Activated CD4-positive, CD25-positive, alpha-beta regulatory T cell treated with anti-CD3 and anti-CD28 coated beads, Interleukin-2, amount 50 U/mL, for 72 hours (primary cell): Measurements from ENCODE around the gene TSPO.
"Not testable (repeated sequence)": the region's sequence is repeated elsewhere in the genome, so short reads cannot be mapped to it uniquely, and the experiment has no call there.

Source experiments
- DNase-seq: peaks from one replicate; pipeline ENCODE4 v3.0.0; 2021

TSPO gene

GRCh38 chr22:43151251-43152002 is at the start of gene TSPO:
Gene TSPO (plus strand): TSS chr22:43151559. CDS start chr22:43159239, 7,680 bp downstream.
- DNase-seq: peak; percentile 74

- peak; percentile 37 for DNase-seq
Observed at GRCh38 chr22:43104056-43104625, 47.2 kb upstream of the TSPO start.

- DNase-seq: not testable (repeated sequence)
Observed at GRCh38 chr22:43104950-43105349, 46.4 kb upstream of the TSPO start.

GRCh38 chr22:43106302-43106701 is 45.1 kb upstream of the TSPO start:
- no peak for DNase-seq

GRCh38 chr22:43109511-43109910 is 41.8 kb upstream of the TSPO start:
- no peak for DNase-seq

- no peak for DNase-seq
Observed at GRCh38 chr22:43109921-43110443, 41.4 kb upstream of the TSPO start.

- peak; percentile 40 for DNase-seq
Observed at GRCh38 chr22:43110444-43110926, 40.9 kb upstream of the TSPO start, which contains the start of gene BIK. Gene BIK (plus strand): TSS chr22:43110750. CDS start chr22:43124023, 13,273 bp downstream.

- peak; percentile 38 for DNase-seq
Observed at GRCh38 chr22:43110927-43111623, 40.3 kb upstream of the TSPO start.

- DNase-seq: no peak
Observed at GRCh38 chr22:43113526-43114251, 37.7 kb upstream of the TSPO start.

- DNase-seq: no peak
Observed at GRCh38 chr22:43114958-43115357, 36.4 kb upstream of the TSPO start.

- DNase-seq: no peak
Observed at GRCh38 chr22:43116932-43117331, 34.4 kb upstream of the TSPO start.

GRCh38 chr22:43118024-43118849 is 33.1 kb upstream of the TSPO start:
- no peak for DNase-seq

GRCh38 chr22:43118953-43119458 is 32.4 kb upstream of the TSPO start:
- no peak for DNase-seq

- DNase-seq: no peak
Observed at GRCh38 chr22:43126501-43127165, 24.7 kb upstream of the TSPO start.

- no peak for DNase-seq
Observed at GRCh38 chr22:43127166-43127908, 24.0 kb upstream of the TSPO start.

GRCh38 chr22:43128116-43128515 is 23.2 kb upstream of the TSPO start:
- DNase-seq: no peak

- DNase-seq: no peak
Observed at GRCh38 chr22:43128928-43129424, 22.4 kb upstream of the TSPO start.

GRCh38 chr22:43129426-43130425 is 21.6 kb upstream of the TSPO start:
- DNase-seq: no peak
